B cell (primary cell): Measurements from ENCODE around the gene TBKBP1. TPM values are rescaled to one million over a fixed set of nuclear protein-coding genes. Genes with fewer than 3 reads are reported as not detected.

Source experiments
- ATAC-seq: fragments of 200-7000 bp; cut with Tn5 transposase; one replicate; pipeline ENCODE4 v1.10.0; 2021; ENCODE audit warnings: low read depth, mild to moderate bottlenecking, moderate number of reproducible peaks, moderate library complexity
- CTCF ChIA-PET: fragments of 350-600 bp; sonication (Branson Sonifier 250); formaldehyde crosslinking; loops from one replicate; lab custom pipeline; 2021; ENCODE audit warnings: antibody characterized with exemption, inconsistent platforms; lab: Charles Lee
- POLR2A ChIA-PET: fragments of 350-600 bp; sonication (Branson Sonifier 250); formaldehyde crosslinking; loops from one replicate; lab custom pipeline; 2021; ENCODE audit warnings: antibody characterized with exemption; lab: Charles Lee
- DNase-seq: peaks from one replicate; pipeline ENCODE4 v3.0.0; 2013
- H2AFZ ChIP-seq: 2 replicates; pipeline ENCODE4 v1.6.1; 2012; ENCODE audit warnings: mild to moderate bottlenecking, low read depth, low read length; ENCODE audit not compliant: insufficient read depth, poor library complexity, severe bottlenecking
- H3K27ac ChIP-seq, 2 donors: 1 replicate in 1 of 2; 2 replicates in 1 of 2; pipeline ENCODE4 v1.5.1; 2012 to 2013; ENCODE audit warnings: low read length in 2 of 2, mild to moderate bottlenecking in 2 of 2, moderate library complexity in 1 of 2
- H3K27me3 ChIP-seq, 4 experiments: fragments of 200-600 bp in 1 of 4; sonication (generic) in 1 of 4; replicated peaks in 1 of 4; 1 replicate in 2 of 4; 2 replicates in 2 of 4; pipeline versions ENCODE4 v1.6.1 to v1.7.0; 2013 to 2016; ENCODE audit warnings: low read length in 3 of 4, mild to moderate bottlenecking in 2 of 4, mixed read lengths in 1 of 4, moderate library complexity in 1 of 4; ENCODE audit not compliant: insufficient read depth in 4 of 4, control insufficient read depth in 3 of 4; ENCODE audit errors: control extremely low read depth in 1 of 4
- H3K36me3 ChIP-seq, 2 experiments: replicated peaks in 1 of 2; 1 replicate in 1 of 2; 2 replicates in 1 of 2; pipeline versions ENCODE4 v1.6.1 to v1.7.1; 2013; ENCODE audit warnings: low read length in 1 of 2; ENCODE audit not compliant: insufficient read depth in 2 of 2, control insufficient read depth in 1 of 2; ENCODE audit errors: control extremely low read depth in 1 of 2, extremely low read depth in 1 of 2
- H3K4me1 ChIP-seq, 2 donors: fragments of 200-600 bp in 1 of 2; sonication (generic) in 1 of 2; 1 replicate in 1 of 2; 2 replicates in 1 of 2; pipeline versions ENCODE4 v1.5.1 to v1.6.1; 2013 to 2017; ENCODE audit warnings: low read length in 2 of 2; ENCODE audit not compliant: control insufficient read depth in 2 of 2, insufficient read depth in 2 of 2
- H3K4me2 ChIP-seq: replicated peaks from 2 replicates; pipeline ENCODE3; 2012; ENCODE audit warnings: mild to moderate bottlenecking, low read depth, low read length; ENCODE audit not compliant: poor library complexity, severe bottlenecking
- H3K4me3 ChIP-seq, 5 experiments: fragments of 200-600 bp in 1 of 5; sonication (generic) in 1 of 5; 1 replicate in 3 of 5; 2 replicates in 2 of 5; pipeline versions ENCODE4 v1.5.1 to v1.7.0; 2011 to 2016; ENCODE audit warnings: low read length in 4 of 5, mild to moderate bottlenecking in 4 of 5, low read depth in 2 of 5, control low read depth in 1 of 5, moderate library complexity in 1 of 5; ENCODE audit not compliant: insufficient read depth in 1 of 5; ENCODE audit errors: control extremely low read depth in 1 of 5, extremely low read depth in 1 of 5
- H3K79me2 ChIP-seq: fragments of 200-600 bp; sonication (generic); one replicate; pipeline ENCODE4 v1.6.0; 2016; ENCODE audit warnings: low read length; ENCODE audit not compliant: control insufficient read depth, insufficient read depth
- H3K9ac ChIP-seq: fragments of 200-600 bp; sonication (generic); 2 replicates; pipeline ENCODE4 v1.6.1; 2017; ENCODE audit warnings: mild to moderate bottlenecking, low read length, moderate library complexity
- H3K9me3 ChIP-seq, 3 donors: one replicate each; pipeline versions ENCODE4 v1.6.1 to v1.7.1; 2013; ENCODE audit warnings: low read length in 2 of 3; ENCODE audit not compliant: control insufficient read depth in 2 of 3, insufficient read depth in 1 of 3; ENCODE audit errors: control extremely low read depth in 1 of 3
- H4K20me1 ChIP-seq: 2 replicates; pipeline ENCODE4 v1.6.0; 2012; ENCODE audit warnings: mild to moderate bottlenecking, low read length; ENCODE audit not compliant: insufficient read depth, control insufficient read depth, poor library complexity, severe bottlenecking
- H3K27ac Mint-ChIP-seq: one replicate; pipeline ENCODE4 v1.8.0; 2021; ENCODE audit warnings: mixed read lengths
- H3K27me3 Mint-ChIP-seq: one replicate; pipeline ENCODE4 v1.8.0; 2021; ENCODE audit warnings: mixed read lengths
- H3K4me1 Mint-ChIP-seq: one replicate; pipeline ENCODE4 v1.8.0; 2021; ENCODE audit warnings: mixed read lengths
- H3K4me3 Mint-ChIP-seq: one replicate; pipeline ENCODE4 v1.8.0; 2021; ENCODE audit warnings: mixed read lengths
- H3K9me3 Mint-ChIP-seq: one replicate; pipeline ENCODE4 v1.8.0; 2022; ENCODE audit warnings: mixed read lengths; ENCODE audit not compliant: insufficient read depth
- CTCF ChIP-seq: fragments of 200-600 bp; IDR thresholded peaks from one replicate; pipeline ENCODE4 v1.8.0; 2022; ENCODE audit warnings: antibody characterized with exemption, mild to moderate bottlenecking
- EZH2 ChIP-seq: IDR thresholded peaks from 2 replicates; pipeline ENCODE4 v1.6.1; 2012; ENCODE audit warnings: borderline replicate concordance, low read depth, mild to moderate bottlenecking, moderate library complexity, low read length; ENCODE audit not compliant: insufficient read depth, poor library complexity, severe bottlenecking
- WGBS: methylation state at CpG from one replicate; pipeline ENCODE4 v1.1.5; 2013; ENCODE audit warnings: missing lambda C conversion rate; ENCODE audit not compliant: insufficient coverage; 5-methylcytosine and 5-hydroxymethylcytosine counted together
- intact Hi-C: fragments of 100-400 bp; cut with micrococcal nuclease; formaldehyde crosslinking; loops from one replicate; pipeline ENCODE4 v1.10.0; 2022
- polyA plus RNA-seq: library from polyadenylated mRNA; depleted of rRNA; stranded (reverse); fragments of >200 nt; gene quantifications from 2 replicates; pipeline ENCODE4 v1.2.3, GENCODE V29; 2012
- total RNA-seq, 2 donors: library from RNA; stranded (reverse); fragments of 120-200 nt in 1 of 2; gene quantifications; 1 replicate in 1 of 2; 2 replicates in 1 of 2; pipeline versions ENCODE4 v1.2.3 to v1.2.4, GENCODE V29; 2013 to 2022

The TBKBP1 gene
- total and polyA plus RNA-seq, 2 donors (not counting 1 experiment from before 2014, with no cell fraction given): 6.6 to 8.4 TPM

DNA sequence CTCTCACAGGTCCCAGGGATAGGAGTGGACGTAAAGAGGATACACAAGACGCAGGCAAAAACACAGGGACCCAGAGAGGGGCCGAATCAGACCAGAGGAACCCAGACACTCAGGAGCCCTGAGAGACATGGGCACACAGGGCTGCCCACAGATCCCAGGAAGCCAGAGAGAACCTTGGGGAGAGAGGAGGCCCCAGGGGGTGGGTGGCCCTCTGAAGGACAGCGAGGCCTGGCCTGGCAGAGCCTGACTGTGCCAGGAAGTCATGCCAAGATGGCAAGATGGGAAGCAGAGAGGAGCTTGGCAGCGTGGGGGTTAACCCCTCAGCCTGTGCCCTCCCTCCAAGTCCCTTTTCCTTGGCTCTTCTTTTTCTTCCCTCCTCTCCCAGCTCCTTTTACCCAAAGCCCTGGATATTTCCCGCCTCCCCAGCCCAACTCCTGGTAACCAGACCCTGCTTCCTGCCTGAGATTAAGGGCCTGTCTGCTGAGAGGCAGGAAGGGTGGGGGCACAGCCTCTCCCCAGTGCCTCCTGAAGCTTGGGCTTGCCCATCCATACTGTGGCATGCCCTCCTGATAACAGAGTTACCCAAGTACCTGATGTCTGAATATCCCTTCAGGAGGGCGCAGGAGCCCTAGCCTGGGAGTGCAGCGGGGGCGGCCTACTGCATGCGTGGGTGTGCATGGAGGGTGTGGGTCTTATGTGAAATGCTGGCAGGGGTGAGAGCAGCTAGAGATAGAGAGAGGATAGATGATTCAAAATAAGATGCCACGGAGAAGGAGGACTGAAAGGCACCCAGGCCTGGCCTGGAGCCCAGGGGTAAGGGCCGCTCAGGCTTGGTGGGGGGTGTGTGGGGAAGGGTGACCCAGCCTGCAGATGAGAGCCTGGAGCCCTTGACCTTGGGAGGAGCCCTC is 33.1 kb downstream of the TBKBP1 start:
- Histone ChIP-seq H3K27ac (no peak overlapping the region), H4K20me1 (no peaks in the 10 kb centered on the region), H3K9me3 (no peaks in the 10 kb centered on the region), H3K4me1 (peaks cover 0 to 11% of the 10 kb centered on the region in 2 donors), H3K4me2 (no peak overlapping the region), H3K27me3 (peaks cover 0 to 27% (median 5%) of the 10 kb centered on the region in 4 experiments), H3K4me3 (no peak overlapping the region), H2AFZ (no peak overlapping the region), H3K36me3 (no peaks in the 10 kb centered on the region), H3K9ac (no peak overlapping the region), H3K79me2 (no peaks in the 10 kb centered on the region)
- intact Hi-C loops: no loop called here
- POLR2A ChIA-PET: no interaction called here
- Mint-ChIP-seq H3K4me3 (no peak overlapping the region), H3K4me1 (peaks cover 8% of the 10 kb centered on the region), H3K27me3 (peaks cover 25% of the 10 kb centered on the region), H3K27ac (no peak overlapping the region), H3K9me3 (no peaks in the 10 kb centered on the region)
- no peak for DNase-seq
- TF ChIP-seq CTCF (no peak), EZH2 (no peak)
- CTCF ChIA-PET: interaction anchor here (1.3 kb wide), 1 partner anchor 34 kb away, joined by 3 read pairs; no protein-coding TSS in a partner anchor
- no peak for ATAC-seq
- whole genome bisulfite sequencing: 96% methylated on average over 10 of the region's 12 CpGs

DNA sequence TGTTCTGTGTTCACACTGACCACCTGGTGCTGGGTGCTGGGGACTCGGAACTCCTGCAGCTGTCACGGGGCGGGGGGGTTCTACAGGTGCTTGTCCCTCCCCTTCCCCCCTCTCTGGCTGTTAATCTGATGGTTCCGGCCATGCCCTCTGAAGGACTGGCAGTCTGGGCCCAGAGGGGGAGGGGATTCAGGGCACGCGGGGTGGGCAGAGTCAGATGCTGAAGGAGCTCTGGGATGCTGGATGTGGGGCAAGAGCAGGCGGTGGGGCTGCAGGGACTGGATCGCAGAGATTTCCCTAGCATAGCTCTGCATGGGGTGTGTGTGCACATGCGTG is 33.7 kb downstream of the TBKBP1 start:
- no peak for DNase-seq
- H3K4me1 Mint-ChIP-seq: peaks cover 14% of the 10 kb centered on the region

More for the DNA sequence above, 33.7 kb downstream of the TBKBP1 start:
- TF ChIP-seq CTCF: no peak
- Histone ChIP-seq H3K27ac (no peak overlapping the region), H3K9me3 (no peaks in the 10 kb centered on the region), H3K4me2 (no peak overlapping the region), H3K36me3 (no peaks in the 10 kb centered on the region), H3K27me3 (peaks cover 0 to 22% (median 2%) of the 10 kb centered on the region in 4 experiments), H3K79me2 (no peaks in the 10 kb centered on the region), H3K4me1 (peaks cover 6 to 16% of the 10 kb centered on the region in 2 donors), H4K20me1 (no peaks in the 10 kb centered on the region), H2AFZ (no peak overlapping the region), H3K9ac (no peak overlapping the region), H3K4me3 (no peak overlapping the region)
- Mint-ChIP-seq H3K27me3 (peaks cover 25% of the 10 kb centered on the region), H3K4me3 (no peak overlapping the region), H3K9me3 (no peaks in the 10 kb centered on the region), H3K27ac (peak overlapping the region; percentile 41)
- POLR2A ChIA-PET: no interaction called here
- WGBS: 92% methylated on average over 6 of the region's 9 CpGs
- CTCF ChIA-PET: interaction anchor here (1.3 kb wide), 1 partner anchor 35 kb away, joined by 3 read pairs; no protein-coding TSS in a partner anchor
- ATAC-seq: no peak
- intact Hi-C loops: no loop called here
